GM18861 (cell line): ENCODE measurements around the gene FGF9.

ENCODE experiments used
- ATAC-seq: cut with Tn5 transposase; IDR thresholded peaks from one replicate; pipeline ENCODE4 v1.9.1; 2021; ENCODE audit not compliant: unreplicated experiment

Gene FGF9

GRCh38 chr13:21670883-21671619 is at the start of gene FGF9:
TSS of gene FGF9 (plus strand) at chr13:21671073. CDS start at chr13:21671913, 840 bp downstream.
- peak; percentile 81 for ATAC-seq

- no peak for ATAC-seq
These were observed 45.5 kb upstream of the FGF9 start for GRCh38 chr13:21625366-21625765.

GRCh38 chr13:21632196-21632595 is 38.7 kb upstream of the FGF9 start:
- ATAC-seq: no peak

- no peak for ATAC-seq
These were observed 34.2 kb upstream of the FGF9 start for GRCh38 chr13:21636656-21637055.

DNA sequence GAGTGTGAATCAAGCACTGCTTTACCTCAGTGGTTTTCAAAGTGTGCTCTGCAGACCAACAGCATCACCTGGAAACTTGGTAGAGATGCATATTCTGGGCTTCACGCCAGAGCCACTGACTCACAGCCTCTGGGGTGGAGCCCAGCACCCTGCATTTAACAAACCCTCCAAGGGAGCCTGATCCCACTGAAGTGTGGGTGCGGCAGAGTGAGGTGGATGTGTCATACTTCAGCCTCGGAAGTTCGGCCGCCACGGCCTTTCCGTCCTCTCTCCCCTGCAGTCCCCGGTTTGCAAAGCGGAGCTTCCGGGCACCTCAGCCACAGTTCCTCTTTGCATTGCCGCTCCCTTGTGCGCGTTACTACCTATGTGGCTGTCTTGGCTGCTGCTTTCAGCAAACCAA is 33.6 kb upstream of the FGF9 start:
- ATAC-seq: no peak

DNA sequence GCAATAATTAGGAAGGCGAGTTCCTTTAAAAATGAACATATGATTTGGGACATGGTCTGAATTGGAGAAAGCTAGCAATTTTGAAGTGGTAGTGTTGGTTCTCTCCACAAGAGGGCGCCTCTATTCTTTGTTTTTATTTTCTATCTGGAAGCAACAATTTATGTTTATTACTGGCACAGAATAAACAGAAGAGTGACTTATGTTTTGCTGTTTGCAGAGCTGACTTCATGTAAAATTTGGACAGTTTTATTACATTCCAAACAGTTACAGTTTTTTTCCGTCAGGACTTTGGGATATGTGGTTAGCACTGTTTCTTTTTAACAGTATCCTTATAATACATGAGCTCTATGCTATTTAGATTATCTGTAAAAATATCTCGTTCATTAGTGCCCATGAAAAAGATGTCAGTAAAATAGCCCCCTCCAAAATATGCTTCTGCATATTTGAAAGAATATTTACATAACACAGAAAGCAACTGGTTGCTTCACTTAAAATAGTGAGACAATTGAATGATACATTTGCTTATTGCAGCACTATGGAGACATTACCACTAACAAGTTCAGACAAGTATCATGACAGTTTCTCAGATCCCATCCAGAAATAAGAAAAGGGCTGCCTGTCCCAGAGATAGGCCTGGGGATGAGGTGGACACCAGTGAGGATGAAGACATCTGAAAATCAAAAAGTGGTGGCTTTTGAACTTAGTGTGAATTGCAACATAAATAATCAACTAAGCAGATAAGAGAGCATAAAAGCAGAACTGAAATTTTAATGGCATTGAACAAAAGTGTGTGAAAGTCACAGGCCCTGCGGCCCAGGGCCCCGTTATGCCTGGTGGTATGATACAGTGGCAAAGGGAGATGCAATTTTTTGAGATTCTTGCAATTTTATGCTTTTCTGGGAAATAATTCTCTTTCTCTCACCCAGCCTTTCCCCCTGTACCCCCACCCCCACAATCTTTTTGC is 32.3 kb upstream of the FGF9 start:
- ATAC-seq: peak; percentile 58

GRCh38 chr13:21639561-21639960 is 31.3 kb upstream of the FGF9 start:
- no peak for ATAC-seq

GRCh38 chr13:21641629-21642028 is 29.2 kb upstream of the FGF9 start:
- ATAC-seq: no peak

DNA sequence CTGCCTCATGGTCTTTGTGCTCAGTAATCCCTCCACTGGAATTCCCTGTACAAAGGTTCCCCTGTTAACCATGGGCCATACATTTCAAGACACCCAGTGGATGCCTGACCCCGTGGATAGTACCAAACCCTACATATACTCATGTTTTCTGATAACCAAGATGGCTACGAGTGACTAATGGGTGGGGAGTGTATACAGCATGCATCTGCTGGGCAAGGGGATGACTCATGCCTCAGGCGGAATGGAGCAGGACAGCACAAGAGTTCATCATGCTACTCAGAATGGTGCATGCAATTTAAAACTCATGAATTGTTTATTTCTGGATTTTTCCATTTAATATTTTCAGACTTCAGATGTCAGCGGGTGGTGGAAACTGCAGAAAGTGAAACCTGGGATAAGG is 13.3 kb upstream of the FGF9 start:
- ATAC-seq: no peak

- ATAC-seq: no peak
These were observed 11.8 kb upstream of the FGF9 start for GRCh38 chr13:21659087-21659486.

- no peak for ATAC-seq
These were observed 9.6 kb upstream of the FGF9 start for GRCh38 chr13:21661097-21661909.

DNA sequence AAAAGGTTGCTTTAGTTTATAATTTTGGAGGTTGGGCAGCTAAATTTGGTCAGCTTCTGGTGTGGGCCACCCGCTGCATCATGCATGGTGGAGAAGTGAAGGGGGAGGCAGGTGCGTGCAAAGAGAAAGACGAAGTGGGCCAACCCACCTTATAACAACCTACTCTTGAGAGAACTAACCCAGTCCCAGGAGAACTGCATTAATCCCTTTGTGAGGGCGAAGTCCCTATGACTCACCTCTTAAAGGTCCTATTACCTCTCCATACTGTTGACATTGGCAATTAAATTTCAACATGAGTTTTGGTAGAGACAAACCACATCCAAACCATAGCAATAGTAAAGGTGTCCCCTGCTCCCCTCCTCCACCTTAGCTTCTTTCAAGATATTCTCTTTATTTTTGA is 7.7 kb upstream of the FGF9 start:
- no peak for ATAC-seq

DNA sequence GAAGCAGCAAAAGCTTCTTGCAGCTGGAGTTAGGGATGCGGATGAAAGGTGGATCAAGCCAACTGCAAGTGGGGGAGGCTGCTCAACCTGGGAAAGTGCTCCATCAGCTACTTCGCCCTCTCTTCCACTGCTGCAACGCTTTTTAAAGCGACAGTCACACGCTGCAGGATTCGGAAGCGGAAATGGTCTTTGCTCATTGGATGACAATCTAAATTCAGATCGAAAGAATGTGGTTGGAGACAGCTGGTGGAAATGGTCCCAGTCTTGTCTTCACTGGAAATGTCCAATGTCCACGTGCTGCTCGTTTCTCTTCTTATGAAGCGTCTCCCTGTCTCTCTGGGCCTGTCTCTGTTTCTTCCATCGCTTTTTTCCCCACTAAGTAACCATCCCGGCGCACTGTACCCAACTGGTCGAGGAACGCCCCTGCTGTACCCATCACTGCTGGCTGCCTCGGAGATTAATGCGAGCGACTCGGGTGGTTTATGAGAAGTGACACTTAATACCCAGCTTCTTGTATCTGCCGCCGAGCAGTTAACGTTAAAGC is 2.1 kb upstream of the FGF9 start:
- ATAC-seq: no peak

GRCh38 chr13:21670006-21670882 is 629 bp upstream of the FGF9 start:
- ATAC-seq: no peak

GRCh38 chr13:21671620-21672286 is 880 bp downstream of the FGF9 start:
- no peak for ATAC-seq

GRCh38 chr13:21672287-21672680 is 1.4 kb downstream of the FGF9 start:
- no peak for ATAC-seq

DNA sequence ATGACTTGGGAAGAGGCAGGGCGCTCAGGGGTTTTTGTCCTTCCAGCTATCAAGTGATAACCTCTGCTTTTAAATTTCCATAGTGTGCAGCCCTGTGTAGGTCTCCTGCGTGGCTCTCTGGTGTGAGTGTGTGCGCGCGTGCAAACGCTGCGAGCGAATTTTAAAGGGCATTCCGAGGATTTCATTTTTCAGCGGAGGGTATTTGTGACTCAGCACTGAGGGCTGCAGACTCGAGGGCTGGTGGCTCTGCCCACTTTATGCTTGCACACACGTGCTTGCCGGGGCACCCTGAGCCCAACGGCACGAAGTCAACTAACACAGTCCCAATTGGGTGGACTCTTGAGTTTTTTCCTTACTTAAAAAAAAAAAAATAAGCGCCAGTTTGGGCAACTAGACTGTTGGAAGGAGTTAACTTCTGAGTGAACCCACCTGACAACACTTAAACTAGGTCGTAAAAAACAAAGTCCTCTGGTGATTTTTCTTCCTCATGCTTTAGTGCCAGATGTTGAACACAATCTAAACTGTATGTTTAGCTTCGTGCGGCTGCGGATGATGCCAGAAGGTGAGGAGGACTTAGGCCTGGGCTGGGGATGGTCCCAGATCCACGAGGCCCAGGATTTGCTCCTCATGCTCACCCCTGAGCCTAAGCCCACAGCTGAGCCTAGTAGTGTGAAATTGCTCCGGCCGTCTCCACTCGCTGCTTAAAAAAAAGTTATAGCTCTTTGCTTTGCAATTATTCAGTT is 2.1 kb downstream of the FGF9 start:
- no peak for ATAC-seq

- ATAC-seq: no peak
These were observed 2.6 kb downstream of the FGF9 start for GRCh38 chr13:21673539-21673788.
